ENCODE measurements around the gene C8B. TPM values are rescaled to one million over a fixed set of nuclear protein-coding genes. Genes with fewer than 3 reads are reported as not detected.

The C8B gene
- total RNA-seq, 1 donor from 2014 or later: not detected

GRCh38 chr1:56927171-56927570, 38.6 kb downstream of the C8B start:
- peaks cover 4% of the 10 kb centered on the region for H3K9me3 Mint-ChIP-seq
- no peak overlapping the region for H3K27ac Mint-ChIP-seq (ENCODE audit: unreplicated experiment)
- TF ChIP-seq CTCF (conservative IDR thresholded peaks at IDR 0.05): no peak
- DNase-seq (ENCODE audit: low read depth, low spot score): no peak
- no peaks in the 10 kb centered on the region for H3K36me3 Mint-ChIP-seq (ENCODE audit: low read depth)
- no peak overlapping the region for H3K4me3 Mint-ChIP-seq
- H3K4me1 Mint-ChIP-seq: peaks cover 16% of the 10 kb centered on the region
- no peaks in the 10 kb centered on the region for H3K27me3 Mint-ChIP-seq (ENCODE audit: low read depth)

DNA sequence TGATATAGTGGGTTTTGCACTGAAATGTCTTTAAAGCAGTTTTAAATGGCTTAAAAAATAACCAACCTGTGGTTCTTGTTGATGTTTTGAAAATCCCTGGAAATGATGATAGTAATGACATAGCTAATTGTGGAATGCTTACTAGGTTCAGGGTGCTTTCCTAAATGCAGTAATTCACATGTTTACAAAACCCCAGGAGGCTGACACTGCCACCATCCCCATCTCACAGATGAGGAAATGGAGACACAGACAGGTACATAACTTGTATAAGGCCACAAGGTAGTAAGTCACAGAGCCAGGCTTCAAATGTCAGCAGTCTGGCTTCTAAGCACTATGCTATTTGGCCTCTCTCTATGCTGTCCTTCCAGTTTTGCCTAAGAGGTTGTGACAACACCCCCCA, 40.6 kb downstream of the C8B start:
- DNase-seq (ENCODE audit: low read depth, low spot score): no peak
- Mint-ChIP-seq H3K4me3 (no peak overlapping the region), H3K27ac (ENCODE audit: unreplicated experiment) (no peak overlapping the region), H3K4me1 (peaks cover 25% of the 10 kb centered on the region), H3K36me3 (ENCODE audit: low read depth) (no peaks in the 10 kb centered on the region), H3K27me3 (ENCODE audit: low read depth) (no peaks in the 10 kb centered on the region), H3K9me3 (peaks cover 4% of the 10 kb centered on the region)
- no peak for TF ChIP-seq CTCF (conservative IDR thresholded peaks at IDR 0.05)

DNA sequence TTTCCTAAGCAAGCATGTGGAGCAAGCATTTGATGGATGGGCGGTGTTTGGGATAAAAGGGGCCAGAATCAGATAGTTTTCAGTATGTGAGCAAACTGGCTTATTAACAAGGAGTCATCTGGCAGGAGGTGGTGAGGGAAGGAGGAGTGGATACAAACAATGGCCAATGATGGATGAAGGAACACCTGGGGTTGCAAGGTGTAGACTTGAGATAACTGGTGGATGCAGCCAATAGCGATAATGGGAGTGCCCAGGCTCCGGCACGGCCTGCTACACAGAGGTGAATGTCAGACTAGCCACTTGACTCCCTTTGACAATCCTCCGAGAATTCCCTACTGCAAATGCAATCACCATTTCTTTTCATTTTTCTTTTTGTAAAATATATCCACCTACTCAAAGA, 41.7 kb downstream of the C8B start:
- Mint-ChIP-seq H3K4me1 (peaks cover 25% of the 10 kb centered on the region), H3K9me3 (no peaks in the 10 kb centered on the region), H3K27ac (ENCODE audit: unreplicated experiment) (no peak overlapping the region), H3K4me3 (no peak overlapping the region), H3K36me3 (ENCODE audit: low read depth) (no peaks in the 10 kb centered on the region), H3K27me3 (ENCODE audit: low read depth) (no peaks in the 10 kb centered on the region)
- no peak for DNase-seq (ENCODE audit: low read depth, low spot score)
- TF ChIP-seq CTCF (conservative IDR thresholded peaks at IDR 0.05): no peak

DNA sequence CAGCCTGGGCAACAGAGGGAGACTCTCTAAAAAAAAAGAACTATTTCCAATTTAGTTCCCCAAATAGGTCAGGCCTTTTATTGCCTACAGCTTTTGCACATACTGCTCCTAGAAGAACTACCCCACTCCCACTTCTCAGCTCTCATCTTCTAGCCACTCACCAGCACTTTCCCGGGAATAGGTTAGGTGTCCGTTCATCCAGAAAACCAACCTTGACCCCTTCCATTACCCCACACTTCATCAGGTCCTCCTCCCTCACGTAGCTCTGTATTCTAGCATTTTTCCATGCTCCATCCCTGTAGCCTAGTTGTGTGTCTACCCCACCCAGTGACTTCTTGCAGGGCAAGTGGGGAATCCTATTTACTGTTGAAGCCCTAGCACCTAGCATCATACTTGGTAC, 42.6 kb downstream of the C8B start:
- Mint-ChIP-seq H3K9me3 (no peaks in the 10 kb centered on the region), H3K27ac (ENCODE audit: unreplicated experiment) (no peak overlapping the region), H3K27me3 (ENCODE audit: low read depth) (no peaks in the 10 kb centered on the region), H3K36me3 (ENCODE audit: low read depth) (no peaks in the 10 kb centered on the region), H3K4me3 (no peak overlapping the region), H3K4me1 (peaks cover 25% of the 10 kb centered on the region)
- no peak for TF ChIP-seq CTCF (conservative IDR thresholded peaks at IDR 0.05)
- no peak for DNase-seq (ENCODE audit: low read depth, low spot score)

- Mint-ChIP-seq H3K4me3 (no peak overlapping the region), H3K27me3 (ENCODE audit: low read depth) (no peaks in the 10 kb centered on the region), H3K36me3 (ENCODE audit: low read depth) (no peaks in the 10 kb centered on the region), H3K9me3 (no peaks in the 10 kb centered on the region), H3K4me1 (peaks cover 29% of the 10 kb centered on the region), H3K27ac (ENCODE audit: unreplicated experiment) (peak overlapping the region; percentile 72)
- DNase-seq (ENCODE audit: low read depth, low spot score): no peak
- TF ChIP-seq CTCF (conservative IDR thresholded peaks at IDR 0.05): no peak
Measured at GRCh38 chr1:56922507-56922906, 43.3 kb downstream of the C8B start.

- H3K27me3 Mint-ChIP-seq (ENCODE audit: low read depth): no peaks in the 10 kb centered on the region
- H3K36me3 Mint-ChIP-seq (ENCODE audit: low read depth): no peaks in the 10 kb centered on the region
- no peaks in the 10 kb centered on the region for H3K9me3 Mint-ChIP-seq
- no peak for DNase-seq (ENCODE audit: low read depth, low spot score)
- peaks cover 34% of the 10 kb centered on the region for H3K4me1 Mint-ChIP-seq
- H3K4me3 Mint-ChIP-seq: no peak overlapping the region
- TF ChIP-seq CTCF (conservative IDR thresholded peaks at IDR 0.05): no peak
- peak overlapping the region; percentile 72 for H3K27ac Mint-ChIP-seq (ENCODE audit: unreplicated experiment)
Measured at GRCh38 chr1:56922070-56922469, 43.7 kb downstream of the C8B start.
